Smooth muscle cell (in vitro differentiated cells): ENCODE measurements around the gene SEPTIN10. TPM values are rescaled to one million over a fixed set of nuclear protein-coding genes. Genes with fewer than 3 reads are reported as not detected.
"Not testable (repeated sequence)": the region's sequence is repeated elsewhere in the genome, so short reads cannot be mapped to it uniquely, and the experiment has no call there.

Source experiments
- DNase-seq: peaks from one replicate; lab custom pipeline; 2025; ENCODE audit not compliant: unreplicated experiment; lab: John Stamatoyannopoulos, UW
- H2AFZ ChIP-seq: fragments of 200-600 bp; sonication (generic); 2 replicates; pipeline ENCODE4 v1.6.0; 2016; ENCODE audit warnings: antibody characterized with exemption, low read depth, mild to moderate bottlenecking
- H3F3A ChIP-seq: fragments of 200-600 bp; sonication (generic); 2 replicates; pipeline ENCODE4 v1.6.0; 2017; ENCODE audit warnings: antibody characterized with exemption, low read depth
- H3K27ac ChIP-seq: fragments of 200-600 bp; sonication (generic); 2 replicates; pipeline ENCODE4 v1.5.1; 2016; ENCODE audit warnings: low read depth, mild to moderate bottlenecking
- H3K27me3 ChIP-seq: fragments of 200-600 bp; sonication (generic); 2 replicates; pipeline ENCODE4 v1.6.1; 2016; ENCODE audit warnings: low read depth, mild to moderate bottlenecking
- H3K36me3 ChIP-seq: fragments of 200-600 bp; sonication (generic); 2 replicates; pipeline ENCODE4 v1.5.1; 2016; ENCODE audit warnings: low read depth
- H3K4me1 ChIP-seq: fragments of 200-600 bp; sonication (generic); 2 replicates; pipeline ENCODE4 v1.5.1; 2016; ENCODE audit warnings: low read depth
- H3K4me2 ChIP-seq: fragments of 200-600 bp; sonication (generic); 2 replicates; pipeline ENCODE4 v1.6.0; 2016; ENCODE audit warnings: mild to moderate bottlenecking
- H3K4me3 ChIP-seq: fragments of 200-600 bp; sonication (generic); 2 replicates; pipeline ENCODE4 v1.5.1; 2016; ENCODE audit warnings: mild to moderate bottlenecking
- H3K79me2 ChIP-seq: fragments of 200-600 bp; sonication (generic); 2 replicates; pipeline ENCODE4 v1.6.0; 2016; ENCODE audit warnings: low read depth, mild to moderate bottlenecking
- H3K9ac ChIP-seq: fragments of 200-600 bp; sonication (generic); 2 replicates; pipeline ENCODE4 v1.6.0; 2016; ENCODE audit warnings: low read depth
- H3K9me3 ChIP-seq: fragments of 200-600 bp; sonication (generic); replicated peaks from 2 replicates; pipeline ENCODE4 v1.5.1; 2016; ENCODE audit warnings: low read depth
- H4K20me1 ChIP-seq: fragments of 200-600 bp; sonication (generic); 2 replicates; pipeline ENCODE4 v1.6.0; 2016; ENCODE audit warnings: low read depth
- CTCF ChIP-seq: fragments of 200-600 bp; sonication (generic); IDR thresholded peaks from 2 replicates; pipeline ENCODE4 v1.5.1; 2017; ENCODE audit warnings: borderline replicate concordance, mild to moderate bottlenecking, antibody characterized with exemption; ENCODE audit not compliant: insufficient read depth, poor library complexity, severe bottlenecking
- WGBS: methylation state at CpG from one replicate; pipeline ENCODE4 v1.1.7; 2016; ENCODE audit warnings: low lambda C conversion rate; 5-methylcytosine and 5-hydroxymethylcytosine counted together
- polyA plus RNA-seq: library from polyadenylated mRNA; unstranded; fragments of >200 nt; fragmentation: Nextera tagmentation; extraction: Ambion mirVana; gene quantifications from 2 replicates; pipeline ENCODE4 v1.2.1, GENCODE V29; 2016
- total RNA-seq: library from RNA; depleted of rRNA; stranded (reverse); fragments of >200 nt; gene quantifications from 2 replicates; pipeline ENCODE4 v1.2.3, GENCODE V29; 2014

The SEPTIN10 gene
- total and polyA plus RNA-seq, 2 experiments from 2014 or later = 39.2 to 92.1 TPM

- Histone ChIP-seq H3K4me2 (no peak overlapping the region), H3K9ac (no peak overlapping the region), H3K27ac (no peak overlapping the region), H3K4me3 (no peak overlapping the region), H3K36me3 (no peaks in the 10 kb centered on the region), H4K20me1 (peaks cover 84% of the 10 kb centered on the region), H3K4me1 (no peaks in the 10 kb centered on the region), H2AFZ (no peak overlapping the region), H3K9me3 (no peaks in the 10 kb centered on the region), H3K27me3 (no peaks in the 10 kb centered on the region), H3K79me2 (peaks cover 72% of the 10 kb centered on the region), H3F3A (no peaks in the 10 kb centered on the region)
- WGBS = 81% methylated on average over 6 of the region's 6 CpGs
- peak; percentile 28 for TF ChIP-seq CTCF
- no peak for DNase-seq
These were observed 30.6 kb downstream of the SEPTIN10 start for GRCh38 chr2:109582928-109583895.

- not testable (repeated sequence) for H3K27me3 ChIP-seq, H3F3A ChIP-seq, H3K4me1 ChIP-seq, H3K4me2 ChIP-seq, H3K9me3 ChIP-seq, H3K9ac ChIP-seq, H2AFZ ChIP-seq, H3K4me3 ChIP-seq, DNase-seq, H3K36me3 ChIP-seq, H3K27ac ChIP-seq
- Histone ChIP-seq H3K79me2 (peaks cover 49% of the 10 kb centered on the region), H4K20me1 (peaks cover 73% of the 10 kb centered on the region)
- 99% methylated on average over 7 of the region's 7 CpGs for WGBS
These were observed 36.1 kb downstream of the SEPTIN10 start for GRCh38 chr2:109577630-109578029.

GRCh38 chr2:109575373-109575772 lies 38.4 kb downstream of the SEPTIN10 start:
- H3F3A ChIP-seq = no peaks in the 10 kb centered on the region
- H3K36me3 ChIP-seq = peaks cover 6% of the 10 kb centered on the region
- H3K27me3 ChIP-seq = no peaks in the 10 kb centered on the region
- TF ChIP-seq CTCF = no peak
- no peak overlapping the region for H2AFZ ChIP-seq
- H3K4me1 ChIP-seq = no peaks in the 10 kb centered on the region
- peaks cover 50% of the 10 kb centered on the region for H4K20me1 ChIP-seq
- H3K9me3 ChIP-seq = no peaks in the 10 kb centered on the region
- no peak overlapping the region for H3K27ac ChIP-seq
- no peak for DNase-seq
- no peak overlapping the region for H3K4me2 ChIP-seq
- H3K9ac ChIP-seq = no peak overlapping the region
- H3K79me2 ChIP-seq = peaks cover 29% of the 10 kb centered on the region
- H3K4me3 ChIP-seq = no peak overlapping the region
- WGBS = 83% methylated on average over 1 of the region's 1 CpG

GRCh38 chr2:109563980-109564550 lies 49.7 kb downstream of the SEPTIN10 start:
- H3K4me1 ChIP-seq = no peaks in the 10 kb centered on the region

More at GRCh38 chr2:109563980-109564550, 49.7 kb downstream of the SEPTIN10 start:
- H3F3A ChIP-seq = no peaks in the 10 kb centered on the region
- H3K4me2 ChIP-seq = no peak overlapping the region
- no peak for TF ChIP-seq CTCF
- H3K27me3 ChIP-seq = no peaks in the 10 kb centered on the region
- 98% methylated on average over 4 of the region's 4 CpGs for WGBS
- peaks cover 3% of the 10 kb centered on the region for H3K79me2 ChIP-seq
- no peak overlapping the region for H3K27ac ChIP-seq
- no peak overlapping the region for H3K4me3 ChIP-seq
- H3K36me3 ChIP-seq = peaks cover 10% of the 10 kb centered on the region
- DNase-seq = no peak
- H2AFZ ChIP-seq = no peak overlapping the region
- H3K9me3 ChIP-seq = no peaks in the 10 kb centered on the region
- no peak overlapping the region for H3K9ac ChIP-seq
- H4K20me1 ChIP-seq = no peaks in the 10 kb centered on the region
